Kidney (tissue), 14 donors: ENCODE results near the gene CATSPER4. TPM values are rescaled to one million over a fixed set of nuclear protein-coding genes. Genes with fewer than 3 reads are reported as not detected.

Experiments used
- DNase-seq, 5 donors: peaks; one replicate each; pipeline ENCODE4 v3.0.0-alpha.2; 2013 to 2020
- FAIRE-seq: peaks from 2 replicates; lab custom pipeline; 2012; peaks lifted over from hg19 to GRCh38; lab: Jason Lieb, UNC
- H3K27ac ChIP-seq, 2 donors: one replicate each; pipeline ENCODE4 v1.7.0; 2013; ENCODE audit warnings: low read depth in 2 of 2, low read length in 2 of 2, inconsistent platforms in 1 of 2
- H3K27me3 ChIP-seq: one replicate; pipeline ENCODE4 v1.7.1; 2013; ENCODE audit warnings: low read length, inconsistent platforms; ENCODE audit not compliant: control insufficient read depth, insufficient read depth
- H3K36me3 ChIP-seq, 3 donors: one replicate each; pipeline versions ENCODE4 v1.7.0 to v1.7.1; 2013; ENCODE audit warnings: low read length in 3 of 3, control low read depth in 1 of 3, inconsistent platforms in 1 of 3; ENCODE audit not compliant: insufficient read depth in 3 of 3, control insufficient read depth in 2 of 3
- H3K4me1 ChIP-seq, 3 donors: one replicate each; pipeline versions ENCODE4 v1.7.0 to v1.7.1; 2013; ENCODE audit warnings: low read length in 3 of 3, inconsistent platforms in 1 of 3, low read depth in 1 of 3; ENCODE audit not compliant: control insufficient read depth in 2 of 3, insufficient read depth in 2 of 3
- H3K4me3 ChIP-seq, 3 donors: one replicate each; pipeline versions ENCODE4 v1.7.0 to v1.8.1; 2013; ENCODE audit warnings: low read length in 3 of 3, control low read depth in 1 of 3, inconsistent platforms in 1 of 3
- H3K9ac ChIP-seq, 3 donors: one replicate each; pipeline versions ENCODE4 v1.7.0 to v1.7.1; 2013; ENCODE audit warnings: low read length in 3 of 3, control low read depth in 1 of 3, inconsistent platforms in 1 of 3
- H3K9me3 ChIP-seq, 3 donors: one replicate each; pipeline versions ENCODE4 v1.7.0 to v1.7.1; 2013; ENCODE audit warnings: low read length in 3 of 3, control low read depth in 1 of 3, inconsistent platforms in 1 of 3; ENCODE audit not compliant: control insufficient read depth in 2 of 3, insufficient read depth in 1 of 3
- intact Hi-C: fragments of 100-400 bp; cut with DNase I; formaldehyde crosslinking; loops from one replicate; pipeline ENCODE4 v1.11.1; 2022
- polyA plus RNA-seq: library from polyadenylated mRNA; stranded (reverse); fragments of 350-450 nt; fragmentation: Illumina TruSeq; extraction: RNeasy Lipid Tissue Mini Kit (QIAGEN cat#74804); gene quantifications from one replicate; pipeline ENCODE4 v1.2.3, GENCODE V29; 2014; ENCODE audit warnings: low read depth, low replicate concordance; ENCODE audit not compliant: insufficient read depth
- total RNA-seq: library from RNA; stranded (reverse); fragmentation: NEBNext Ultra II Directional; extraction: Animal tissue kit (Norgen Biotek cat#: 25700); gene quantifications from one replicate; pipeline ENCODE4 v1.2.1, GENCODE V29; 2021
- TF ChIP-seq, protein P1 (sequence below): IDR thresholded peaks from 3 replicates; pipeline ENCODE4 v1.5.1; 2012; ENCODE audit warnings: mild to moderate bottlenecking, moderate library complexity, borderline replicate concordance; ENCODE audit not compliant: insufficient read depth; ENCODE audit errors: extremely low read depth
- donor health status: control.
- donor health status: control.
- donor health status: control.
- donor health status: control.
- donor health status: control.
- donor health status: DM: yes; HTN: yes; CAD: no.
- donor health status: Normal renal cell carcinoma (clear cell type).

CATSPER4 gene
- total and polyA plus RNA-seq, 2 donors from 2014 or later = not detected

GRCh38 chr1:26220199-26220912, 30.0 kb downstream of the CATSPER4 start:
- DNase-seq = peak in 3 of 5 donors; percentile 22 to 39 (median 24)
- intact Hi-C loops = no loop called here
- H3K27ac ChIP-seq = no peak overlapping the region
- FAIRE-seq = no peak
- H3K4me3 ChIP-seq = no peak overlapping the region
- H3K9me3 ChIP-seq = no peaks in the 10 kb centered on the region
- no peaks in the 10 kb centered on the region for H3K27me3 ChIP-seq
- TF ChIP-seq, protein P1, sequence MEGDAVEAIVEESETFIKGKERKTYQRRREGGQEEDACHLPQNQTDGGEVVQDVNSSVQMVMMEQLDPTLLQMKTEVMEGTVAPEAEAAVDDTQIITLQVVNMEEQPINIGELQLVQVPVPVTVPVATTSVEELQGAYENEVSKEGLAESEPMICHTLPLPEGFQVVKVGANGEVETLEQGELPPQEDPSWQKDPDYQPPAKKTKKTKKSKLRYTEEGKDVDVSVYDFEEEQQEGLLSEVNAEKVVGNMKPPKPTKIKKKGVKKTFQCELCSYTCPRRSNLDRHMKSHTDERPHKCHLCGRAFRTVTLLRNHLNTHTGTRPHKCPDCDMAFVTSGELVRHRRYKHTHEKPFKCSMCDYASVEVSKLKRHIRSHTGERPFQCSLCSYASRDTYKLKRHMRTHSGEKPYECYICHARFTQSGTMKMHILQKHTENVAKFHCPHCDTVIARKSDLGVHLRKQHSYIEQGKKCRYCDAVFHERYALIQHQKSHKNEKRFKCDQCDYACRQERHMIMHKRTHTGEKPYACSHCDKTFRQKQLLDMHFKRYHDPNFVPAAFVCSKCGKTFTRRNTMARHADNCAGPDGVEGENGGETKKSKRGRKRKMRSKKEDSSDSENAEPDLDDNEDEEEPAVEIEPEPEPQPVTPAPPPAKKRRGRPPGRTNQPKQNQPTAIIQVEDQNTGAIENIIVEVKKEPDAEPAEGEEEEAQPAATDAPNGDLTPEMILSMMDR = no peak
- peaks cover 0 to 3% (median 0%) of the 10 kb centered on the region in 3 donors for H3K4me1 ChIP-seq
- no peak overlapping the region for H3K9ac ChIP-seq
- no peaks in the 10 kb centered on the region for H3K36me3 ChIP-seq

DNA sequence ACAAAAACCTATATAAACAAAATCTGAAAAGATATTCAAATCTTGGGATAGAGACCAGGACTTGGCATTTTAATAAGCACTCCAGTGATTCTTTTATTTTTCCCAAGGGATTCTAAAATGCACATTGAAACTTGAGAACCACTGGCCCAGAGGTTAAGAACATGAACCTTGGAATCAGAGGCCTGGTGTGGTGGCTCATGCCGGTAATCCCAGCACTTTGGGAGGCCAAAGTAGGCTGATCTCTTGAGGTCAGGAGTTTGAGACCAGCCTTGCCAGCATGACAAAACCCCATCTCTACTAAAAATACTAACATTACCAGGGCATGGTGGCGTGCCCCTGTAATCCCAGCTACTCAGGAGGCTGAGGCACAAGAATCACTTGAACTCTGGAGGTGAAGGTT, 30.7 kb downstream of the CATSPER4 start:
- H3K4me3 ChIP-seq = no peak overlapping the region
- peaks cover 0 to 3% (median 0%) of the 10 kb centered on the region in 3 donors for H3K4me1 ChIP-seq
- no peak overlapping the region for H3K27ac ChIP-seq
- FAIRE-seq (no peak), DNase-seq (no peak)
- no peak overlapping the region for H3K9ac ChIP-seq
- no peaks in the 10 kb centered on the region for H3K9me3 ChIP-seq
- H3K36me3 ChIP-seq = no peaks in the 10 kb centered on the region
- intact Hi-C loops = no loop called here
- TF ChIP-seq, protein P1 = no peak
- peaks cover 2% of the 10 kb centered on the region for H3K27me3 ChIP-seq

GRCh38 chr1:26224606-26225005, 34.2 kb downstream of the CATSPER4 start:
- Histone ChIP-seq H3K27me3 (peaks cover 5% of the 10 kb centered on the region), H3K27ac (peak overlapping the region; percentile 48 to 60), H3K4me3 (peak overlapping the region in 1 of 3 donors; percentile 82), H3K36me3 (no peaks in the 10 kb centered on the region), H3K9me3 (no peaks in the 10 kb centered on the region), H3K9ac (no peak overlapping the region), H3K4me1 (peaks cover 0 to 5% (median 0%) of the 10 kb centered on the region in 3 donors)
- DNase-seq (no peak), FAIRE-seq (no peak)
- intact Hi-C loops = no loop called here
- TF ChIP-seq, protein P1 = no peak
